GM12878 (cell line): ENCODE data around the gene DIRAS2. TPM values are rescaled to one million over a fixed set of nuclear protein-coding genes. Genes with fewer than 3 reads are reported as not detected.

Experiments
- ATAC-seq: fragments of 200-7000 bp; cut with Tn5 transposase; 3 replicates; pipeline ENCODE4 v1.9.1; 2020; ENCODE audit warnings: mild to moderate bottlenecking, moderate library complexity
- BruUV-seq: library from RNA; stranded (reverse); fragments of 400-500 nt; replicated peaks from 2 replicates; lab custom pipeline; 2021; lab: Mats Ljungman, UMichigan
- CTCF ChIA-PET: fragments of 300-600 bp; sonication (Branson Sonifier 250); formaldehyde crosslinking; extraction: SDS; loops from one replicate; lab custom pipeline; 2021; ENCODE audit warnings: inconsistent platforms; lab: Yijun Ruan, JAX
- POLR2A ChIA-PET: fragments of 350-600 bp; formaldehyde crosslinking; extraction: SDS; loops from one replicate; lab custom pipeline; 2021; ENCODE audit warnings: inconsistent platforms; lab: Charles Lee
- RAD21 ChIA-PET: fragments of 300-600 bp; sonication (Branson Sonifier 250); formaldehyde crosslinking; loops from one replicate; lab custom pipeline; 2023; ENCODE audit warnings: antibody characterized with exemption; ENCODE audit not compliant: unreplicated experiment; lab: Charles Lee
- SMC1A ChIA-PET: fragments of 300-600 bp; sonication (Branson Sonifier 250); formaldehyde crosslinking; loops from one replicate; lab custom pipeline; 2023; ENCODE audit not compliant: unreplicated experiment, uncharacterized antibody; lab: Charles Lee
- DNase-seq: peaks from one replicate; pipeline ENCODE4 v3.0.0-alpha.2; 2011; ENCODE audit warnings: low read depth, low spot score
- FAIRE-seq: peaks from 3 replicates; lab custom pipeline; 2011; peaks lifted over from hg19 to GRCh38; lab: Jason Lieb, UNC
- H2AFZ ChIP-seq: 2 replicates; pipeline ENCODE4 v1.6.0; 2011; ENCODE audit warnings: low read depth, low read length, control low read depth; ENCODE audit not compliant: control insufficient read depth
- H3K27ac ChIP-seq: 2 replicates; pipeline ENCODE4 v1.5.1; 2011; ENCODE audit warnings: control low read depth; ENCODE audit not compliant: control insufficient read depth, insufficient read depth
- H3K27me3 ChIP-seq, 2 experiments: replicated peaks in 1 of 2; 2 replicates each; pipeline versions ENCODE4 v1.6.0 to v1.6.1; 2011; ENCODE audit warnings: low read length in 1 of 2; ENCODE audit not compliant: control insufficient read depth in 2 of 2, insufficient read depth in 2 of 2
- H3K36me3 ChIP-seq, 2 experiments: 2 replicates each; pipeline ENCODE4 v1.5.1; 2011; ENCODE audit warnings: low read length in 1 of 2; ENCODE audit not compliant: control insufficient read depth in 2 of 2, insufficient read depth in 2 of 2
- H3K4me1 ChIP-seq: 2 replicates; pipeline ENCODE4 v1.6.1; 2011; ENCODE audit warnings: mild to moderate bottlenecking, low read length, moderate library complexity, mixed read lengths; ENCODE audit not compliant: control insufficient read depth, insufficient read depth
- H3K4me2 ChIP-seq: 2 replicates; pipeline ENCODE4 v1.6.0; 2011; ENCODE audit warnings: control low read depth; ENCODE audit not compliant: control insufficient read depth, insufficient read depth
- H3K4me3 ChIP-seq: fragments of 200-600 bp; sonication (generic); 2 replicates; pipeline ENCODE4 v1.5.1; 2016
- H3K79me2 ChIP-seq: 2 replicates; pipeline ENCODE4 v1.6.0; 2011; ENCODE audit warnings: low read length; ENCODE audit not compliant: control insufficient read depth, insufficient read depth
- H3K9ac ChIP-seq: 2 replicates; pipeline ENCODE4 v1.8.0; 2011; ENCODE audit warnings: low read length, control low read depth, mixed read lengths; ENCODE audit not compliant: control insufficient read depth, insufficient read depth
- H3K9me3 ChIP-seq: replicated peaks from 3 replicates; pipeline ENCODE4 v1.5.1; 2011; ENCODE audit warnings: mild to moderate bottlenecking, low read length; ENCODE audit not compliant: control insufficient read depth, insufficient read depth
- H4K20me1 ChIP-seq: 2 replicates; pipeline ENCODE4 v1.6.0; 2011; ENCODE audit not compliant: control insufficient read depth, insufficient read depth
- CEBPB ChIP-seq, 2 experiments: fragments of 150-350 bp in 1 of 2; IDR thresholded peaks; 2 replicates each; pipeline ENCODE4 v1.6.1; 2012 to 2014; ENCODE audit warnings: low read depth in 2 of 2, low read length in 2 of 2, borderline replicate concordance in 1 of 2, inconsistent platforms in 1 of 2
- HCFC1 ChIP-seq: fragments of 150-350 bp; IDR thresholded peaks from 2 replicates; pipeline ENCODE4 v1.6.1; 2014; ENCODE audit warnings: low read length
- HDGF ChIP-seq: fragments of 450-650 bp; IDR thresholded peaks from 2 replicates; pipeline ENCODE4 v1.6.1; 2016; ENCODE audit warnings: antibody characterized with exemption
- IKZF2 ChIP-seq, 2 experiments: fragments of 450-650 bp; IDR thresholded peaks; 2 replicates each; pipeline ENCODE4 v1.6.1; 2017; ENCODE audit warnings: mild to moderate bottlenecking in 2 of 2, moderate library complexity in 2 of 2
- NFIC ChIP-seq: IDR thresholded peaks from 2 replicates; pipeline ENCODE4 v1.6.1; 2012; ENCODE audit warnings: low read depth, mild to moderate bottlenecking, inconsistent platforms, low read length, moderate library complexity
- PBX3 ChIP-seq: IDR thresholded peaks from 2 replicates; pipeline ENCODE4 v1.6.1; 2011; ENCODE audit warnings: mild to moderate bottlenecking, low read depth, low read length, moderate library complexity; ENCODE audit not compliant: insufficient replicate concordance
- PML ChIP-seq: IDR thresholded peaks from 2 replicates; pipeline ENCODE4 v1.6.1; 2012; ENCODE audit warnings: low read length, inconsistent platforms
- POLR2AphosphoS5 ChIP-seq: IDR thresholded peaks from 2 replicates; pipeline ENCODE4 v1.6.1; 2011; ENCODE audit warnings: mild to moderate bottlenecking, low read length, inconsistent platforms
- SIN3A ChIP-seq: IDR thresholded peaks from 2 replicates; pipeline ENCODE4 v1.6.1; 2012; ENCODE audit warnings: low read depth, low read length, improper control_type of control experiment
- TCF12 ChIP-seq: IDR thresholded peaks from 2 replicates; pipeline ENCODE4 v1.6.1; 2011; ENCODE audit warnings: low read depth, mild to moderate bottlenecking, low read length
- ZBED1 ChIP-seq: IDR thresholded peaks from 2 replicates; pipeline ENCODE4 v1.6.1; 2016; ENCODE audit warnings: borderline replicate concordance
- ZNF24 ChIP-seq: fragments of 450-650 bp; IDR thresholded peaks from 2 replicates; pipeline ENCODE4 v1.6.1; 2017; ENCODE audit warnings: antibody characterized with exemption, mild to moderate bottlenecking
- WGBS: methylation state at CpG from one replicate; pipeline ENCODE4 v1.1.6; 2016; ENCODE audit warnings: low lambda C conversion rate; ENCODE audit not compliant: insufficient replicate concordance, insufficient coverage; ENCODE audit errors: missing lambda C conversion rate; 5-methylcytosine and 5-hydroxymethylcytosine counted together
- in situ Hi-C: fragments of 300-500 bp; cut with MboI; formaldehyde crosslinking; loops from 9 replicates; pipeline ENCODE4 v1.14.3; 2018; ENCODE audit warnings: mixed read lengths
- intact Hi-C: fragments of 100-400 bp; cut with micrococcal nuclease; formaldehyde crosslinking; loops from one replicate; pipeline ENCODE4 v1.14.2; 2022; ENCODE audit not compliant: unreplicated experiment
- polyA plus RNA-seq, 11 experiments: library from polyadenylated mRNA; depleted of rRNA in 4 of 11; unstranded in 6 of 11; stranded (reverse) in 5 of 11; fragments of >200 nt; fragmentation: Nextera tagmentation in 4 of 11; fragmentation: Illumina TruSeq in 1 of 11; extraction: Ambion mirVana in 4 of 11; extraction: Trizol in 1 of 11; gene quantifications; 1 replicate in 1 of 11; 2 replicates in 10 of 11; pipeline versions ENCODE4 v1.2.1 to v1.2.3, GENCODE V29; 2011 to 2016; ENCODE audit warnings: inconsistent platforms in 2 of 11, missing spikeins in 2 of 11, low read depth in 1 of 11
- total RNA-seq, 4 experiments: library from RNA; depleted of rRNA in 3 of 4; stranded (reverse); fragments of >200 nt in 3 of 4; fragmentation: Illumina TruSeq in 1 of 4; extraction: Trizol in 1 of 4; gene quantifications; 2 replicates each; pipeline versions ENCODE4 v1.2.1 to v1.2.3, GENCODE V29; 2013 to 2021
- TF ChIP-seq, protein P1 (sequence below): IDR thresholded peaks from 2 replicates; pipeline ENCODE4 v1.6.1; 2011; ENCODE audit warnings: low read depth, mild to moderate bottlenecking, low read length, moderate library complexity, borderline replicate concordance; ENCODE audit errors: extremely low read depth

The DIRAS2 gene
- total and polyA plus RNA-seq, 10 of the 15 experiments (the other 5 are each of a cell fraction or from before 2014, with no cell fraction given), result not detected

DNA sequence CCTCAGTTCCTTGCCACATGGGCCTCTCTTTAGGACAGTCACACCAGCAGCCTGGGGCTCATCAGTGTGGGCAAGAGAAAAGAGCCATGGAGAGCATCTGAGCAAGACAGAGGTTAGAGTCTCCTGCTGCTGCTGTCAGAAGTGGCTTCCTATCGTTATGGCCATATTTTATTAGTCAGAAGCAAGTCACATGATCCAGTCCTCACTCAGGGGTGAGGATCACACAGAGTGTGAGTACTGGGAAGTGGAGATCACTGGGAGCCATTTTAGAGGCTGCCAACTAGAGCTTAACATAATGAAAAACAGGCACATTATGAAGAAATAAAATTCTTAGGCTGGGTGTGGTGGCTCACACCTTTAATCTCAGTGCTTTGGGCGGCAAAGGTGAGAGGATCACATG is 62.0 kb downstream of the DIRAS2 start:
- H4K20me1 ChIP-seq, result no peaks in the 10 kb centered on the region
- H3K27ac ChIP-seq, result no peak overlapping the region
- no peaks in the 10 kb centered on the region for H3K79me2 ChIP-seq
- ChIA-PET POLR2A (no interaction called here), RAD21 (no interaction called here), SMC1A (interaction anchor here (1.0 kb wide), 1 partner anchor 16 kb away, joined by 3 read pairs; no protein-coding TSS in a partner anchor), CTCF (no interaction called here)
- no peak for FAIRE-seq
- no TSS peak for BruUV-seq
- no peak for DNase-seq
- H3K9ac ChIP-seq, result no peak overlapping the region
- H3K27me3 ChIP-seq, result no peaks in the 10 kb centered on the region; a peak in 1 of 4 replicates
- H3K4me3 ChIP-seq, result no peak overlapping the region
- ATAC-seq, result no peak
- in situ Hi-C loops, result no loop called here
- no peaks in the 10 kb centered on the region for H3K4me1 ChIP-seq
- no peak for TF ChIP-seq POLR2AphosphoS5
- no peak for TF ChIP-seq ZBED1
- TF ChIP-seq, protein P1, sequence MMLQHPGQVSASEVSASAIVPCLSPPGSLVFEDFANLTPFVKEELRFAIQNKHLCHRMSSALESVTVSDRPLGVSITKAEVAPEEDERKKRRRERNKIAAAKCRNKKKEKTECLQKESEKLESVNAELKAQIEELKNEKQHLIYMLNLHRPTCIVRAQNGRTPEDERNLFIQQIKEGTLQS, result no peak
- TF ChIP-seq TCF12, result no peak
- no peak for TF ChIP-seq PBX3
- no peak for TF ChIP-seq CEBPB (IDR thresholded peaks at IDR 0.05; ENCODE audit: borderline replicate concordance in 1 of 2, low read depth in 2 of 2, low read length in 2 of 2)
- no peak for TF ChIP-seq HCFC1
- no peak for TF ChIP-seq HDGF
- TF ChIP-seq ZNF24, result no peak
- no peak for TF ChIP-seq IKZF2 (IDR thresholded peaks at IDR 0.05)
- no peak for TF ChIP-seq NFIC
- TF ChIP-seq PML, result no peak
- no peak for TF ChIP-seq SIN3A
- intact Hi-C loops, result no loop called here
- no peaks in the 10 kb centered on the region for H3K9me3 ChIP-seq
- no peak overlapping the region for H3K4me2 ChIP-seq
- no peaks in the 10 kb centered on the region for H3K36me3 ChIP-seq
- 5% methylated on average over 2 of the region's 2 CpGs for WGBS
- no peak overlapping the region for H2AFZ ChIP-seq
